HG03521 (cell line): Measurements from ENCODE around the gene SH3PXD2B.
"Not testable (repeated sequence)": the region's sequence is repeated elsewhere in the genome, so short reads cannot be mapped to it uniquely, and the experiment has no call there.

Source experiments
- ATAC-seq: cut with Tn5 transposase; IDR thresholded peaks from one replicate; pipeline ENCODE4 v1.9.1; 2021; ENCODE audit warnings: mild to moderate bottlenecking, moderate library complexity; ENCODE audit not compliant: unreplicated experiment

The SH3PXD2B gene

GRCh38 chr5:172373680-172374079 lies 80.6 kb downstream of the SH3PXD2B start:
- no peak for ATAC-seq

GRCh38 chr5:172371684-172372083 lies 82.6 kb downstream of the SH3PXD2B start:
- ATAC-seq = no peak

- no peak for ATAC-seq
Measured at GRCh38 chr5:172370648-172371545, 83.4 kb downstream of the SH3PXD2B start.

- no peak for ATAC-seq
Measured at GRCh38 chr5:172370237-172370640, 84.1 kb downstream of the SH3PXD2B start.

GRCh38 chr5:172368699-172369098 lies 85.6 kb downstream of the SH3PXD2B start:
- not testable (repeated sequence) for ATAC-seq

- no peak for ATAC-seq
Measured at GRCh38 chr5:172365948-172366608, 88.2 kb downstream of the SH3PXD2B start.

- no peak for ATAC-seq
Measured at GRCh38 chr5:172364773-172365172, 89.6 kb downstream of the SH3PXD2B start.

GRCh38 chr5:172362755-172363154 lies 91.6 kb downstream of the SH3PXD2B start:
- no peak for ATAC-seq

GRCh38 chr5:172361566-172362238 lies 92.6 kb downstream of the SH3PXD2B start:
- no peak for ATAC-seq

- ATAC-seq = no peak
Measured at GRCh38 chr5:172358345-172358744, 96.0 kb downstream of the SH3PXD2B start.

GRCh38 chr5:172356527-172356926 lies 97.8 kb downstream of the SH3PXD2B start:
- no peak for ATAC-seq

GRCh38 chr5:172356047-172356446 lies 98.3 kb downstream of the SH3PXD2B start:
- ATAC-seq = no peak

- ATAC-seq = no peak
Measured at GRCh38 chr5:172353846-172354245, 100.5 kb downstream of the SH3PXD2B start.

GRCh38 chr5:172353271-172353812 lies 101.0 kb downstream of the SH3PXD2B start:
- no peak for ATAC-seq

- ATAC-seq = not testable (repeated sequence)
Measured at GRCh38 chr5:172352526-172352925, 101.8 kb downstream of the SH3PXD2B start.

GRCh38 chr5:172351240-172351778 lies 103.0 kb downstream of the SH3PXD2B start:
- no peak for ATAC-seq

- no peak for ATAC-seq
Measured at GRCh38 chr5:172350212-172351181, 103.8 kb downstream of the SH3PXD2B start.

GRCh38 chr5:172348733-172349132 lies 105.6 kb downstream of the SH3PXD2B start:
- not testable (repeated sequence) for ATAC-seq

- ATAC-seq = no peak
Measured at GRCh38 chr5:172348084-172348483, 106.2 kb downstream of the SH3PXD2B start.
